ENCODE results near the gene TMEM14A.

DNA sequence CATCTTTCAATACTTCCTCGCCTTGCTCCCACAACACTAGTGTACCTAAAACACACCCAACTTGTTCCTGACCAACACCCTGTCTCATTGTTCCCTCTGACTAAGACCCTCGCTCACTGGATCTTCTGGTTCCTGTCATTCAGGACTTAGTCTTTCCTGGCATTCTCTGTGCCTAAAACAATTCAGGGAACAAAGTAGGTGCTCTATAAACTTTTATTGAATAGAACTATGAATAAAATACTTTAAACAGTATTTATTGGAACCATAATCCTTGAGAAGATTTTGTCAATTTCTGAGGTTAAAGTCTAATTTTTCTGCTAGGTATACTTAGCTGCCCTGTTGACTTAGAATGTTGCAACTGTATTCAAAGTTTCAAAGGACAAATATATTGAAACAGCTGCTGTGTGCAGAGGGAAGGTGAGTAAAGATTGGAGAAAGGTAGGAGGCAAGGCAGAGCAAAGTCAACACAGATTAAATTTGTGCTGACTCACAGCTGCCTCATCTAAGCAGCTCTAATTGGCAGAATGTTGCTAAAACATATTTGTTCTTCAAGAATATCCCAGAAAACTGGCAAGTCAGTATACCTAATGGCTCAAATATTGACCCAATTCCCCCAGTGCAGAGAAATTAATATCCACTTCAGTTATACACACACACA, 54.8 kb downstream of the TMEM14A start:
- no peak for TF ChIP-seq FOXM1 (IDR thresholded peaks at IDR 0.05; ENCODE audit: borderline replicate concordance)
- no peak for TF ChIP-seq CTBP1 (IDR thresholded peaks at IDR 0.05; ENCODE audit: borderline replicate concordance)
- TF ChIP-seq SP1 (IDR thresholded peaks at IDR 0.05), result no peak
- no peak for TF ChIP-seq BHLHE40 (IDR thresholded peaks at IDR 0.05; ENCODE audit: borderline replicate concordance)
- TF ChIP-seq FOXK2 (IDR thresholded peaks at IDR 0.05), result no peak
